ENCODE data around the gene KIAA1671. TPM values are rescaled to one million over a fixed set of nuclear protein-coding genes. Genes with fewer than 3 reads are reported as not detected.

Gene KIAA1671
- total RNA-seq, 1 donor from 2014 or later: 62.1 TPM

- Mint-ChIP-seq H3K27ac (no peak overlapping the region), H3K9me3 (ENCODE audit: low read depth) (no peaks in the 10 kb centered on the region), H3K4me3 (ENCODE audit: low read depth) (no peak overlapping the region), H3K4me1 (ENCODE audit: low read depth) (peaks cover 17% of the 10 kb centered on the region), H3K27me3 (no peaks in the 10 kb centered on the region), H3K36me3 (ENCODE audit: insufficient read depth) (no peaks in the 10 kb centered on the region)
- no peak for DNase-seq (ENCODE audit: low spot score, unreplicated experiment)
- TF ChIP-seq CTCF (IDR thresholded peaks at IDR 0.05; ENCODE audit: unreplicated experiment): no peak
Measured at GRCh38 chr22:24995649-24996180, 43.2 kb downstream of the KIAA1671 start.

- TF ChIP-seq CTCF (IDR thresholded peaks at IDR 0.05; ENCODE audit: unreplicated experiment): no peak
- H3K4me1 Mint-ChIP-seq (ENCODE audit: low read depth): peaks cover 17% of the 10 kb centered on the region
- H3K27me3 Mint-ChIP-seq: no peaks in the 10 kb centered on the region
- no peak overlapping the region for H3K4me3 Mint-ChIP-seq (ENCODE audit: low read depth)
- no peaks in the 10 kb centered on the region for H3K9me3 Mint-ChIP-seq (ENCODE audit: low read depth)
- DNase-seq (ENCODE audit: low spot score, unreplicated experiment): no peak
- no peaks in the 10 kb centered on the region for H3K36me3 Mint-ChIP-seq (ENCODE audit: insufficient read depth)
- no peak overlapping the region for H3K27ac Mint-ChIP-seq
Measured at GRCh38 chr22:24996420-24996952, 44.0 kb downstream of the KIAA1671 start.

GRCh38 chr22:24997023-24997422, 44.5 kb downstream of the KIAA1671 start:
- H3K36me3 Mint-ChIP-seq (ENCODE audit: insufficient read depth): no peaks in the 10 kb centered on the region
- peaks cover 17% of the 10 kb centered on the region for H3K4me1 Mint-ChIP-seq (ENCODE audit: low read depth)
- DNase-seq (ENCODE audit: low spot score, unreplicated experiment): no peak
- H3K4me3 Mint-ChIP-seq (ENCODE audit: low read depth): no peak overlapping the region
- peak overlapping the region; percentile 72 for H3K27ac Mint-ChIP-seq
- TF ChIP-seq CTCF (IDR thresholded peaks at IDR 0.05; ENCODE audit: unreplicated experiment): no peak
- H3K27me3 Mint-ChIP-seq: no peaks in the 10 kb centered on the region
- H3K9me3 Mint-ChIP-seq (ENCODE audit: low read depth): no peaks in the 10 kb centered on the region

- Mint-ChIP-seq H3K27me3 (no peaks in the 10 kb centered on the region), H3K4me3 (ENCODE audit: low read depth) (no peak overlapping the region), H3K9me3 (ENCODE audit: low read depth) (no peaks in the 10 kb centered on the region), H3K27ac (no peak overlapping the region), H3K36me3 (ENCODE audit: insufficient read depth) (peaks cover 2% of the 10 kb centered on the region), H3K4me1 (ENCODE audit: low read depth) (peaks cover 16% of the 10 kb centered on the region)
- no peak for DNase-seq (ENCODE audit: low spot score, unreplicated experiment)
- TF ChIP-seq CTCF (IDR thresholded peaks at IDR 0.05; ENCODE audit: unreplicated experiment): no peak
Measured at GRCh38 chr22:25000686-25001085, 48.2 kb downstream of the KIAA1671 start.

GRCh38 chr22:25002241-25002985, 49.9 kb downstream of the KIAA1671 start:
- Mint-ChIP-seq H3K4me1 (ENCODE audit: low read depth) (peaks cover 1% of the 10 kb centered on the region), H3K9me3 (ENCODE audit: low read depth) (no peaks in the 10 kb centered on the region), H3K36me3 (ENCODE audit: insufficient read depth) (peaks cover 2% of the 10 kb centered on the region), H3K4me3 (ENCODE audit: low read depth) (no peak overlapping the region), H3K27me3 (no peaks in the 10 kb centered on the region), H3K27ac (peak overlapping the region; percentile 88)
- no peak for TF ChIP-seq CTCF (IDR thresholded peaks at IDR 0.05; ENCODE audit: unreplicated experiment)
- no peak for DNase-seq (ENCODE audit: low spot score, unreplicated experiment)
